Gastroesophageal sphincter (tissue), 3 donors: ENCODE results near the gene RAD51B.

Experiments
- EP300 ChIP-seq: sonication (generic); formaldehyde crosslinking; IDR thresholded peaks from one replicate; pipeline ENCODE4 v1.6.1; 2017; ENCODE audit warnings: antibody characterized with exemption, mild to moderate bottlenecking
- POLR2A ChIP-seq, 2 donors: fragments of 450-650 bp; IDR thresholded peaks; one replicate each; pipeline ENCODE4 v1.6.1; 2017; ENCODE audit warnings: antibody characterized with exemption in 2 of 2, mild to moderate bottlenecking in 2 of 2, moderate library complexity in 1 of 2
- TF ChIP-seq, protein P1 (sequence below), 4 experiments: fragments of 200-600 bp in 2 of 4; fragments of 450-650 bp in 2 of 4; sonication (generic) in 1 of 4; IDR thresholded peaks; one replicate each; pipeline ENCODE4 v1.5.1; 2017 to 2019; ENCODE audit warnings: antibody characterized with exemption in 4 of 4, mild to moderate bottlenecking in 2 of 4, moderate library complexity in 2 of 4

DNA sequence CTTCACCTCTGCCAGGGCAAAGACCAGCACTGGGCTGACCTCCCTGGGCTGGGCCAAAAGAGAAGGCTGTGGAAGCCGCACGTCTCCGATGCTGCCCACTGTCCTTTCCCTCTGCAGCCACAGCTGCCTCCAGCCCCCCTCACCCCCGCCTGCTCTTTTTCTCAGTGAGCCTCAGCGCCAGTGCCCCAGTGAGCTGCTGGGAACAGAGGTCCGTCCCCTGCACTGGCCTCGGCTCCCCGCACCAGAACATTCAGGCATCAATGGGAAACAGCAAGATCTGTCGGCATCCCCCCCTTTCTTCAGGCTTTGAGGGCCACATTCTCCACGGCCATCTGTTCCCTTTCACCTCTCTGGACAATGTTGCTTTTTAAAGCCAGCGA, 575.2 kb downstream of the RAD51B start:
- TF ChIP-seq, protein P1, sequence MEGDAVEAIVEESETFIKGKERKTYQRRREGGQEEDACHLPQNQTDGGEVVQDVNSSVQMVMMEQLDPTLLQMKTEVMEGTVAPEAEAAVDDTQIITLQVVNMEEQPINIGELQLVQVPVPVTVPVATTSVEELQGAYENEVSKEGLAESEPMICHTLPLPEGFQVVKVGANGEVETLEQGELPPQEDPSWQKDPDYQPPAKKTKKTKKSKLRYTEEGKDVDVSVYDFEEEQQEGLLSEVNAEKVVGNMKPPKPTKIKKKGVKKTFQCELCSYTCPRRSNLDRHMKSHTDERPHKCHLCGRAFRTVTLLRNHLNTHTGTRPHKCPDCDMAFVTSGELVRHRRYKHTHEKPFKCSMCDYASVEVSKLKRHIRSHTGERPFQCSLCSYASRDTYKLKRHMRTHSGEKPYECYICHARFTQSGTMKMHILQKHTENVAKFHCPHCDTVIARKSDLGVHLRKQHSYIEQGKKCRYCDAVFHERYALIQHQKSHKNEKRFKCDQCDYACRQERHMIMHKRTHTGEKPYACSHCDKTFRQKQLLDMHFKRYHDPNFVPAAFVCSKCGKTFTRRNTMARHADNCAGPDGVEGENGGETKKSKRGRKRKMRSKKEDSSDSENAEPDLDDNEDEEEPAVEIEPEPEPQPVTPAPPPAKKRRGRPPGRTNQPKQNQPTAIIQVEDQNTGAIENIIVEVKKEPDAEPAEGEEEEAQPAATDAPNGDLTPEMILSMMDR (IDR thresholded peaks at IDR 0.05): no peak
- no peak for TF ChIP-seq EP300
- no peak for TF ChIP-seq POLR2A (IDR thresholded peaks at IDR 0.05)
